NB4 (cell line): ENCODE measurements around the gene FARP1.

ENCODE experiments used
- MYC ChIP-seq: IDR thresholded peaks from 2 replicates; pipeline ENCODE4 v1.6.1; 2011; ENCODE audit warnings: low read depth, low read length
- POLR2A ChIP-seq: IDR thresholded peaks from 2 replicates; pipeline ENCODE4 v1.6.1; 2011; ENCODE audit warnings: mild to moderate bottlenecking; ENCODE audit not compliant: insufficient read length; ENCODE audit errors: extremely low read depth
- TF ChIP-seq, protein P1 (sequence below): IDR thresholded peaks from one replicate; pipeline ENCODE4 v1.5.1; 2012; ENCODE audit warnings: low read depth, low read length
- TF ChIP-seq, protein P2 (sequence below): IDR thresholded peaks from 2 replicates; pipeline ENCODE4 v1.6.1; 2011; ENCODE audit warnings: low read depth, low read length

DNA sequence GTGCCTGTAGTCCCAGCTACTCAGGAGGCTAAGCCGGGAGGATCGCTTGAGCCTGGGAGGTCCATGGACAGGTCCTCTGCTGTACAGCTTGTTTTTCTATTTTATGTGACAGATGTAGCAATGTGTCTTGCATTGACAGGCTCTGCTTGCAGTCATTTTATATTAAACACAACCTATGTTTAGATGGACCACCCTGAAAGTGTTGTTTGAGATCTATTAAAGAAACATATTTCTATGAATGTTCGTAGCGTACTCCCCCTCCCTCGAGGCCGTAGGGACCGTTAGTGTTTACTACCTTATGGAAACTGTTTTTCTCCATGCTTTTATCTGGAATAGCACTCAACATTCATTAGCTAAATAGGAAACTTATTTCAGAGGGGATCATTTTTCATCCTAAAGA, 99.1 kb downstream of the FARP1 start:
- no peak for TF ChIP-seq POLR2A
- TF ChIP-seq, protein P1, sequence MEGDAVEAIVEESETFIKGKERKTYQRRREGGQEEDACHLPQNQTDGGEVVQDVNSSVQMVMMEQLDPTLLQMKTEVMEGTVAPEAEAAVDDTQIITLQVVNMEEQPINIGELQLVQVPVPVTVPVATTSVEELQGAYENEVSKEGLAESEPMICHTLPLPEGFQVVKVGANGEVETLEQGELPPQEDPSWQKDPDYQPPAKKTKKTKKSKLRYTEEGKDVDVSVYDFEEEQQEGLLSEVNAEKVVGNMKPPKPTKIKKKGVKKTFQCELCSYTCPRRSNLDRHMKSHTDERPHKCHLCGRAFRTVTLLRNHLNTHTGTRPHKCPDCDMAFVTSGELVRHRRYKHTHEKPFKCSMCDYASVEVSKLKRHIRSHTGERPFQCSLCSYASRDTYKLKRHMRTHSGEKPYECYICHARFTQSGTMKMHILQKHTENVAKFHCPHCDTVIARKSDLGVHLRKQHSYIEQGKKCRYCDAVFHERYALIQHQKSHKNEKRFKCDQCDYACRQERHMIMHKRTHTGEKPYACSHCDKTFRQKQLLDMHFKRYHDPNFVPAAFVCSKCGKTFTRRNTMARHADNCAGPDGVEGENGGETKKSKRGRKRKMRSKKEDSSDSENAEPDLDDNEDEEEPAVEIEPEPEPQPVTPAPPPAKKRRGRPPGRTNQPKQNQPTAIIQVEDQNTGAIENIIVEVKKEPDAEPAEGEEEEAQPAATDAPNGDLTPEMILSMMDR = no peak
- TF ChIP-seq, protein P2, sequence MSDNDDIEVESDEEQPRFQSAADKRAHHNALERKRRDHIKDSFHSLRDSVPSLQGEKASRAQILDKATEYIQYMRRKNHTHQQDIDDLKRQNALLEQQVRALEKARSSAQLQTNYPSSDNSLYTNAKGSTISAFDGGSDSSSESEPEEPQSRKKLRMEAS = no peak
- TF ChIP-seq MYC = no peak
